SK-N-SH (cell line): Measurements from ENCODE around the gene NTM. TPM values are rescaled to one million over a fixed set of nuclear protein-coding genes. Genes with fewer than 3 reads are reported as not detected.

ENCODE experiments used
- CTCF ChIA-PET: fragments of 300-600, 350-600 bp; formaldehyde crosslinking; extraction: SDS; loops from one replicate; lab custom pipeline; 2021; lab: Yijun Ruan, JAX
- POLR2A ChIA-PET: fragments of 350-600 bp; sonication (Branson Sonifier 250); formaldehyde crosslinking; extraction: SDS; loops from one replicate; lab custom pipeline; 2020; ENCODE audit warnings: antibody characterized with exemption, inconsistent platforms; lab: Yijun Ruan, JAX
- DNase-seq: peaks from one replicate; pipeline ENCODE4 v3.0.0; 2012
- H2AFZ ChIP-seq: fragments of 200-600 bp; sonication (generic); 2 replicates; pipeline ENCODE4 v1.8.1; 2016; ENCODE audit warnings: antibody characterized with exemption, mild to moderate bottlenecking, low read depth
- H3F3A ChIP-seq: fragments of 200-600 bp; sonication (generic); replicated peaks from 2 replicates; pipeline ENCODE3; 2016; ENCODE audit warnings: antibody characterized with exemption, mild to moderate bottlenecking; ENCODE audit not compliant: insufficient read depth
- H3K27ac ChIP-seq, 2 experiments: fragments of 200-500 bp in 1 of 2; fragments of 200-600 bp in 1 of 2; sonication (Bioruptor generic) in 1 of 2; sonication (generic), shearing (Covaris generic) in 1 of 2; 2 replicates each; pipeline versions ENCODE4 v1.5.1 to v1.6.1; 2014 to 2016; ENCODE audit warnings: low read depth in 2 of 2, inconsistent platforms in 1 of 2, low read length in 1 of 2, mild to moderate bottlenecking in 1 of 2, mixed read lengths in 1 of 2
- H3K27me3 ChIP-seq: fragments of 200-600 bp; sonication (generic), shearing (Covaris generic); 2 replicates; pipeline ENCODE4 v1.6.1; 2016; ENCODE audit warnings: mixed run types; ENCODE audit not compliant: insufficient read depth
- H3K36me3 ChIP-seq, 2 experiments: fragments of 200-500 bp in 1 of 2; fragments of 200-600 bp in 1 of 2; sonication (Bioruptor generic) in 1 of 2; sonication (generic) in 1 of 2; replicated peaks in 1 of 2; 2 replicates each; pipeline versions ENCODE3 to v1.5.1; 2014 to 2016; ENCODE audit warnings: low read length in 1 of 2, mild to moderate bottlenecking in 1 of 2; ENCODE audit not compliant: insufficient read depth in 2 of 2, control insufficient read depth in 1 of 2
- H3K4me1 ChIP-seq, 2 experiments: fragments of 200-500 bp in 1 of 2; fragments of 200-600 bp in 1 of 2; sonication (Bioruptor generic) in 1 of 2; sonication (generic), shearing (Covaris generic) in 1 of 2; 2 replicates each; pipeline versions ENCODE4 v1.5.1 to v1.6.1; 2014 to 2016; ENCODE audit warnings: low read depth in 1 of 2, low read length in 1 of 2, mixed run types in 1 of 2; ENCODE audit not compliant: insufficient read depth in 2 of 2, control insufficient read depth in 1 of 2
- H3K4me2 ChIP-seq: fragments of 200-600 bp; sonication (generic), shearing (Covaris generic); 2 replicates; pipeline ENCODE4 v1.6.1; 2017; ENCODE audit warnings: mixed run types
- H3K4me3 ChIP-seq, 2 experiments: fragments of 200-500 bp in 1 of 2; fragments of 200-600 bp in 1 of 2; sonication (Bioruptor generic) in 1 of 2; sonication (generic), shearing (Covaris generic) in 1 of 2; 2 replicates each; pipeline versions ENCODE4 v1.5.1 to v1.8.1; 2014 to 2016; ENCODE audit warnings: low read depth in 2 of 2, inconsistent platforms in 1 of 2, low read length in 1 of 2, mild to moderate bottlenecking in 1 of 2, mixed read lengths in 1 of 2, moderate library complexity in 1 of 2
- H3K79me2 ChIP-seq: fragments of 200-600 bp; sonication (generic); 2 replicates; pipeline ENCODE4 v1.8.1; 2017; ENCODE audit warnings: mild to moderate bottlenecking; ENCODE audit not compliant: insufficient read depth
- H3K9ac ChIP-seq: fragments of 200-600 bp; sonication (generic); 2 replicates; pipeline ENCODE4 v1.6.1; 2017; ENCODE audit warnings: mixed run types
- H3K9me2 ChIP-seq: fragments of 200-600 bp; sonication (generic); 2 replicates; pipeline ENCODE4 v1.6.1; 2017; ENCODE audit warnings: mixed run types
- H3K9me3 ChIP-seq: fragments of 200-600 bp; sonication (generic); 2 replicates; pipeline ENCODE4 v1.6.1; 2017; ENCODE audit warnings: mixed run types, mild to moderate bottlenecking, moderate library complexity
- H4K20me1 ChIP-seq: fragments of 200-600 bp; sonication (generic); 2 replicates; pipeline ENCODE4 v1.6.1; 2017; ENCODE audit warnings: mild to moderate bottlenecking, mixed run types; ENCODE audit not compliant: insufficient read depth
- CHD2 ChIP-seq: fragments of 150-350 bp; IDR thresholded peaks from 2 replicates; pipeline ENCODE4 v1.6.1; 2018; ENCODE audit warnings: low read length; ENCODE audit not compliant: partially characterized antibody
- CTCF ChIP-seq: fragments of 200-600 bp; sonication (generic); IDR thresholded peaks from 2 replicates; pipeline ENCODE4 v1.6.1; 2017; ENCODE audit warnings: antibody characterized with exemption, mild to moderate bottlenecking, moderate library complexity
- EP300 ChIP-seq, 2 experiments: IDR thresholded peaks; 2 replicates each; pipeline versions ENCODE4 v1.4.0 to v1.6.1; 2012; ENCODE audit warnings: borderline replicate concordance in 1 of 2, low read depth in 1 of 2, low read length in 1 of 2
- FOXM1 ChIP-seq: IDR thresholded peaks from 2 replicates; pipeline ENCODE4 v1.4.0; 2012; ENCODE audit warnings: low read depth, mild to moderate bottlenecking
- GABPA ChIP-seq: IDR thresholded peaks from 2 replicates; pipeline ENCODE4 v1.4.0; 2012; ENCODE audit warnings: low read depth, mild to moderate bottlenecking
- GATA2 ChIP-seq: sonication (generic); formaldehyde crosslinking; IDR thresholded peaks from 2 replicates; pipeline ENCODE4 v1.5.0; 2020; ENCODE audit warnings: mild to moderate bottlenecking, missing genetic modification reagents
- MEF2A ChIP-seq: IDR thresholded peaks from 2 replicates; pipeline ENCODE4 v1.4.0; 2012; ENCODE audit warnings: low read depth, borderline replicate concordance
- MXI1 ChIP-seq: IDR thresholded peaks from 2 replicates; pipeline ENCODE4 v1.6.1; 2012; ENCODE audit warnings: mild to moderate bottlenecking, low read depth, low read length, improper control_type of control experiment
- POLR2AphosphoS5 ChIP-seq: IDR thresholded peaks from 2 replicates; pipeline ENCODE4 v1.6.1; 2012; ENCODE audit warnings: low read depth, low read length
- RAD21 ChIP-seq: IDR thresholded peaks from 2 replicates; pipeline ENCODE4 v1.6.1; 2012; ENCODE audit warnings: mild to moderate bottlenecking, low read length
- RCOR1 ChIP-seq: fragments of 150-350 bp; IDR thresholded peaks from 2 replicates; pipeline ENCODE4 v1.6.1; 2017; ENCODE audit warnings: antibody characterized with exemption, low read length
- REST ChIP-seq: IDR thresholded peaks from 2 replicates; pipeline ENCODE4 v1.6.1; 2012; ENCODE audit warnings: mild to moderate bottlenecking, low read depth, low read length, moderate library complexity
- RFX5 ChIP-seq: IDR thresholded peaks from 2 replicates; pipeline ENCODE4 v1.6.1; 2012; ENCODE audit warnings: mild to moderate bottlenecking, improper control_type of control experiment, low read length
- RXRA ChIP-seq: IDR thresholded peaks from 2 replicates; pipeline ENCODE4 v1.4.0; 2012; ENCODE audit warnings: low read depth, mild to moderate bottlenecking, borderline replicate concordance
- SMC3 ChIP-seq: IDR thresholded peaks from 2 replicates; pipeline ENCODE4 v1.6.1; 2012; ENCODE audit warnings: low read depth, low read length, improper control_type of control experiment
- TEAD4 ChIP-seq: IDR thresholded peaks from 2 replicates; pipeline ENCODE4 v1.4.0; 2012; ENCODE audit warnings: mild to moderate bottlenecking, borderline replicate concordance; ENCODE audit not compliant: insufficient read depth
- WGBS: methylation state at CpG from one replicate; pipeline ENCODE4 v1.1.6; 2017; ENCODE audit warnings: low lambda C conversion rate; 5-methylcytosine and 5-hydroxymethylcytosine counted together
- polyA plus RNA-seq, 3 experiments: library from polyadenylated mRNA; depleted of rRNA; stranded (reverse); fragments of >200 nt; gene quantifications; 2 replicates each; pipeline ENCODE4 v1.2.3, GENCODE V29; 2012
- TF ChIP-seq, protein P1 (sequence below): IDR thresholded peaks from 2 replicates; pipeline ENCODE4 v1.4.0; 2012; ENCODE audit warnings: low read depth, borderline replicate concordance
- TF ChIP-seq, protein P2 (sequence below): fragments of 150-350 bp; IDR thresholded peaks from 2 replicates; pipeline ENCODE4 v1.6.1; 2016; ENCODE audit warnings: mild to moderate bottlenecking, low read depth, low read length
- TF ChIP-seq, protein P3 (sequence below): fragments of 150-350 bp; IDR thresholded peaks from 2 replicates; pipeline ENCODE4 v1.6.1; 2017; ENCODE audit warnings: antibody characterized with exemption, low read length, low read depth, borderline replicate concordance

NTM gene
- polyA plus RNA-seq, 1 of the 3 experiments (the other 2 are of a cell fraction) = 20.0 TPM

- H2AFZ ChIP-seq = no peak overlapping the region
- H3K36me3 ChIP-seq = no peaks in the 10 kb centered on the region
- H3K27me3 ChIP-seq = no peaks in the 10 kb centered on the region
- H3K9me2 ChIP-seq = no peaks in the 10 kb centered on the region
- no peaks in the 10 kb centered on the region for H4K20me1 ChIP-seq
- H3K79me2 ChIP-seq = no peaks in the 10 kb centered on the region
- H3F3A ChIP-seq = no peaks in the 10 kb centered on the region
- H3K4me2 ChIP-seq = no peak overlapping the region
- DNase-seq = no peak
- 36% methylated on average over 3 of the region's 3 CpGs for WGBS
- no peak for TF ChIP-seq CTCF
- H3K27ac ChIP-seq = no peak overlapping the region
- H3K4me1 ChIP-seq = no peaks in the 10 kb centered on the region
- H3K4me3 ChIP-seq = no peak overlapping the region
- ChIA-PET POLR2A (no interaction called here), CTCF (no interaction called here)
- no peak overlapping the region for H3K9ac ChIP-seq
- H3K9me3 ChIP-seq = no peaks in the 10 kb centered on the region
Observed at GRCh38 chr11:132168344-132168981, 798.0 kb downstream of the NTM start.

GRCh38 chr11:132171031-132171430 is 800.6 kb downstream of the NTM start:
- H3K79me2 ChIP-seq = no peaks in the 10 kb centered on the region
- POLR2A ChIA-PET = no interaction called here
- H3K27me3 ChIP-seq = no peaks in the 10 kb centered on the region

More at GRCh38 chr11:132171031-132171430, 800.6 kb downstream of the NTM start:
- H3K9me3 ChIP-seq = no peaks in the 10 kb centered on the region
- no peak overlapping the region for H3K9ac ChIP-seq
- no peak overlapping the region for H3K4me3 ChIP-seq
- no peak for TF ChIP-seq CHD2
- no peak for TF ChIP-seq MXI1
- TF ChIP-seq, protein P1, sequence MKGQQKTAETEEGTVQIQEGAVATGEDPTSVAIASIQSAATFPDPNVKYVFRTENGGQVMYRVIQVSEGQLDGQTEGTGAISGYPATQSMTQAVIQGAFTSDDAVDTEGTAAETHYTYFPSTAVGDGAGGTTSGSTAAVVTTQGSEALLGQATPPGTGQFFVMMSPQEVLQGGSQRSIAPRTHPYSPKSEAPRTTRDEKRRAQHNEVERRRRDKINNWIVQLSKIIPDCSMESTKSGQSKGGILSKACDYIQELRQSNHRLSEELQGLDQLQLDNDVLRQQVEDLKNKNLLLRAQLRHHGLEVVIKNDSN = no peak
- no peak for TF ChIP-seq GATA2 (CRISPR knock-in tag)
- no peak for TF ChIP-seq MEF2A
- no peak for TF ChIP-seq SMC3
- TF ChIP-seq RXRA = no peak
- no peak for TF ChIP-seq GABPA
- no peak for TF ChIP-seq TEAD4
- TF ChIP-seq RCOR1 = no peak
- TF ChIP-seq, protein P2, sequence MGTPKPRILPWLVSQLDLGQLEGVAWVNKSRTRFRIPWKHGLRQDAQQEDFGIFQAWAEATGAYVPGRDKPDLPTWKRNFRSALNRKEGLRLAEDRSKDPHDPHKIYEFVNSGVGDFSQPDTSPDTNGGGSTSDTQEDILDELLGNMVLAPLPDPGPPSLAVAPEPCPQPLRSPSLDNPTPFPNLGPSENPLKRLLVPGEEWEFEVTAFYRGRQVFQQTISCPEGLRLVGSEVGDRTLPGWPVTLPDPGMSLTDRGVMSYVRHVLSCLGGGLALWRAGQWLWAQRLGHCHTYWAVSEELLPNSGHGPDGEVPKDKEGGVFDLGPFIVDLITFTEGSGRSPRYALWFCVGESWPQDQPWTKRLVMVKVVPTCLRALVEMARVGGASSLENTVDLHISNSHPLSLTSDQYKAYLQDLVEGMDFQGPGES = no peak
- TF ChIP-seq POLR2AphosphoS5 = no peak
- TF ChIP-seq RFX5 = no peak
- no peak for TF ChIP-seq FOXM1
- no peak for TF ChIP-seq EP300 (IDR thresholded peaks at IDR 0.05; ENCODE audit: borderline replicate concordance in 1 of 2, low read depth in 1 of 2, low read length in 1 of 2)
- no peak for TF ChIP-seq RAD21
- TF ChIP-seq, protein P3, sequence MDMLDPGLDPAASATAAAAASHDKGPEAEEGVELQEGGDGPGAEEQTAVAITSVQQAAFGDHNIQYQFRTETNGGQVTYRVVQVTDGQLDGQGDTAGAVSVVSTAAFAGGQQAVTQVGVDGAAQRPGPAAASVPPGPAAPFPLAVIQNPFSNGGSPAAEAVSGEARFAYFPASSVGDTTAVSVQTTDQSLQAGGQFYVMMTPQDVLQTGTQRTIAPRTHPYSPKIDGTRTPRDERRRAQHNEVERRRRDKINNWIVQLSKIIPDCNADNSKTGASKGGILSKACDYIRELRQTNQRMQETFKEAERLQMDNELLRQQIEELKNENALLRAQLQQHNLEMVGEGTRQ = no peak
- TF ChIP-seq REST = no peak
- no peaks in the 10 kb centered on the region for H3K4me1 ChIP-seq
- H3K4me2 ChIP-seq = no peak overlapping the region
- H3F3A ChIP-seq = no peaks in the 10 kb centered on the region
- H3K36me3 ChIP-seq = no peaks in the 10 kb centered on the region
- 59% methylated on average over 6 of the region's 6 CpGs for WGBS
- no peaks in the 10 kb centered on the region for H3K9me2 ChIP-seq
- no peak for DNase-seq
- H2AFZ ChIP-seq = no peak overlapping the region
- H3K27ac ChIP-seq = no peak overlapping the region
- CTCF ChIA-PET = interaction anchor here (1.2 kb wide), 1 partner anchor 24 kb away, joined by 4 read pairs; no protein-coding TSS in a partner anchor
- peaks cover 3% of the 10 kb centered on the region; the same call in 1 of the 2 replicates for H4K20me1 ChIP-seq
